MM.1S (cell line): ENCODE results near the gene NDRG2.

Source experiments
- DNase-seq: peaks from one replicate; pipeline ENCODE4 v3.0.0-alpha.2; 2015
- H2AFZ ChIP-seq: fragments of 300-600 bp; sonication (generic); 2 replicates; pipeline ENCODE4 v1.6.0; 2016; ENCODE audit warnings: antibody characterized with exemption, low read length
- H3F3A ChIP-seq: fragments of 300-600 bp; sonication (generic); 2 replicates; pipeline ENCODE4 v1.6.1; 2016; ENCODE audit warnings: mild to moderate bottlenecking, antibody characterized with exemption, low read length, moderate library complexity, mixed read lengths; ENCODE audit not compliant: insufficient read depth
- H3K27ac ChIP-seq: fragments of 300-600 bp; sonication (generic); 2 replicates; pipeline ENCODE4 v1.5.1; 2016; ENCODE audit warnings: mild to moderate bottlenecking, low read length
- H3K27me3 ChIP-seq: fragments of 300-600 bp; sonication (generic); replicated peaks from 2 replicates; pipeline ENCODE4 v1.6.0; 2016; ENCODE audit warnings: low read length; ENCODE audit not compliant: insufficient read depth
- H3K36me3 ChIP-seq: fragments of 300-600 bp; sonication (generic); replicated peaks from 2 replicates; pipeline ENCODE4 v1.6.1; 2016; ENCODE audit warnings: mild to moderate bottlenecking, low read length, mixed read lengths; ENCODE audit not compliant: insufficient read depth
- H3K4me1 ChIP-seq: fragments of 300-600 bp; sonication (generic); 2 replicates; pipeline ENCODE4 v1.6.1; 2016; ENCODE audit warnings: low read length, mixed read lengths
- H3K4me2 ChIP-seq: fragments of 300-600 bp; sonication (generic); 2 replicates; pipeline ENCODE4 v1.6.0; 2016; ENCODE audit warnings: low read depth, low read length
- H3K4me3 ChIP-seq: fragments of 300-600 bp; sonication (generic); 2 replicates; pipeline ENCODE4 v1.5.1; 2016; ENCODE audit warnings: low read length, mixed read lengths
- H3K79me2 ChIP-seq: fragments of 300-600 bp; sonication (generic); 2 replicates; pipeline ENCODE4 v1.6.1; 2016; ENCODE audit warnings: mixed run types, low read length, mixed read lengths
- H3K9ac ChIP-seq: fragments of 300-600 bp; sonication (generic); 2 replicates; pipeline ENCODE4 v1.6.1; 2016; ENCODE audit warnings: low read length, mixed read lengths
- H3K9me2 ChIP-seq: fragments of 300-600 bp; sonication (generic); replicated peaks from 2 replicates; pipeline ENCODE4 v1.6.1; 2016; ENCODE audit warnings: mild to moderate bottlenecking, low read length, mixed read lengths; ENCODE audit not compliant: insufficient read depth
- H3K9me3 ChIP-seq: fragments of 300-600 bp; sonication (generic); replicated peaks from 2 replicates; pipeline ENCODE4 v1.6.1; 2016; ENCODE audit warnings: mild to moderate bottlenecking, low read length, mixed read lengths; ENCODE audit not compliant: insufficient read depth
- H4K20me1 ChIP-seq: fragments of 300-600 bp; sonication (generic); 2 replicates; pipeline ENCODE4 v1.6.1; 2016; ENCODE audit warnings: mild to moderate bottlenecking, low read length, moderate library complexity, mixed read lengths; ENCODE audit not compliant: insufficient read depth
- CTCF ChIP-seq: fragments of 300-600 bp; sonication (generic); IDR thresholded peaks from 2 replicates; pipeline ENCODE4 v1.5.1; 2016; ENCODE audit warnings: antibody characterized with exemption, low read length, mixed read lengths
- EZH2 ChIP-seq: fragments of 300-600 bp; sonication (generic); optimal IDR thresholded peaks from 2 replicates; pipeline ENCODE3; 2017; ENCODE audit warnings: low read depth, mild to moderate bottlenecking, antibody characterized with exemption, low read length, mixed read lengths
- EZH2phosphoT487 ChIP-seq: fragments of 300-600 bp; sonication (generic); IDR thresholded peaks from 2 replicates; pipeline ENCODE4 v1.6.1; 2018; ENCODE audit warnings: antibody characterized with exemption, low read length

Gene NDRG2

GRCh38 chr14:21026988-21027315 is 2.1 kb upstream of the NDRG2 start:
- Histone ChIP-seq H3K4me2 (no peak overlapping the region), H2AFZ (no peak overlapping the region)

GRCh38 chr14:21026274-21026987 is 1.6 kb upstream of the NDRG2 start:
- Histone ChIP-seq H3K27me3 (no peaks in the 10 kb centered on the region), H3K9ac (no peak overlapping the region), H3K27ac (no peak overlapping the region), H3K4me3 (no peak overlapping the region), H4K20me1 (no peaks in the 10 kb centered on the region), H3K9me3 (no peaks in the 10 kb centered on the region), H3K79me2 (no peaks in the 10 kb centered on the region), H3K4me1 (no peaks in the 10 kb centered on the region), H3K36me3 (no peaks in the 10 kb centered on the region), H3K9me2 (no peaks in the 10 kb centered on the region), H3K4me2 (no peak overlapping the region), H3F3A (no peaks in the 10 kb centered on the region), H2AFZ (no peak overlapping the region)
- DNase-seq, result no peak
- TF ChIP-seq CTCF (no peak), EZH2 (no peak), EZH2phosphoT487 (no peak)

More at GRCh38 chr14:21026988-21027315, 2.1 kb upstream of the NDRG2 start:
- no peaks in the 10 kb centered on the region for H3K9me2 ChIP-seq
- no peak overlapping the region for H3K4me3 ChIP-seq
- H3K27me3 ChIP-seq, result no peaks in the 10 kb centered on the region
- no peaks in the 10 kb centered on the region for H4K20me1 ChIP-seq
- no peaks in the 10 kb centered on the region for H3K9me3 ChIP-seq
- H3F3A ChIP-seq, result no peaks in the 10 kb centered on the region
- H3K27ac ChIP-seq, result no peak overlapping the region
- H3K79me2 ChIP-seq, result no peaks in the 10 kb centered on the region
- DNase-seq, result no peak
- H3K4me1 ChIP-seq, result no peaks in the 10 kb centered on the region
- TF ChIP-seq EZH2 (no peak), EZH2phosphoT487 (no peak), CTCF (no peak)
- H3K9ac ChIP-seq, result no peak overlapping the region
- H3K36me3 ChIP-seq, result no peaks in the 10 kb centered on the region

- no peak for TF ChIP-seq EZH2phosphoT487
- no peak for TF ChIP-seq EZH2
- no peak for TF ChIP-seq CTCF
- no peaks in the 10 kb centered on the region for H3K36me3 ChIP-seq
- no peaks in the 10 kb centered on the region for H4K20me1 ChIP-seq
- no peaks in the 10 kb centered on the region for H3K27me3 ChIP-seq
- H3K79me2 ChIP-seq, result no peaks in the 10 kb centered on the region
- H2AFZ ChIP-seq, result peak overlapping the region; percentile 38; the same call in 1 of the 2 replicates
- H3F3A ChIP-seq, result no peaks in the 10 kb centered on the region
- H3K9ac ChIP-seq, result no peak overlapping the region
- DNase-seq, result no peak
- H3K4me3 ChIP-seq, result peak overlapping the region; percentile 50; the same call in 1 of the 2 replicates
- H3K9me3 ChIP-seq, result no peaks in the 10 kb centered on the region
- no peaks in the 10 kb centered on the region for H3K9me2 ChIP-seq
- H3K27ac ChIP-seq, result no peak overlapping the region
- H3K4me1 ChIP-seq, result no peaks in the 10 kb centered on the region
- H3K4me2 ChIP-seq, result peak overlapping the region; percentile 52
Measured at GRCh38 chr14:21025371-21026273, 761 bp upstream of the NDRG2 start.
